IPS DF 6.9 (cell line): Measurements from ENCODE around the gene CTSF.

Experiments
- DNase-seq: peaks from one replicate; pipeline ENCODE4 v3.0.0-alpha.2; 2013; ENCODE audit warnings: low read depth, low spot score
- H3K27ac ChIP-seq: one replicate; pipeline ENCODE4 v1.5.1; 2013; ENCODE audit warnings: low read length, control low read depth
- H3K27me3 ChIP-seq: 2 replicates; pipeline ENCODE4 v1.6.1; 2013; ENCODE audit warnings: mild to moderate bottlenecking, low read length; ENCODE audit not compliant: control insufficient read depth, insufficient read depth
- H3K36me3 ChIP-seq: 2 replicates; pipeline ENCODE4 v1.6.1; 2013; ENCODE audit warnings: low read length; ENCODE audit not compliant: control insufficient read depth, insufficient read depth
- H3K4me1 ChIP-seq: 2 replicates; pipeline ENCODE4 v1.6.1; 2013; ENCODE audit warnings: low read length; ENCODE audit not compliant: control insufficient read depth, insufficient read depth
- H3K4me3 ChIP-seq: 2 replicates; pipeline ENCODE4 v1.5.1; 2013; ENCODE audit warnings: mild to moderate bottlenecking, low read length
- H3K9me3 ChIP-seq: 2 replicates; pipeline ENCODE4 v1.6.1; 2013; ENCODE audit warnings: low read length, inconsistent platforms; ENCODE audit not compliant: control insufficient read depth, insufficient read depth
- WGBS: extraction: QIAGEN DNeasy Blood & Tissue Kit; methylation state at CpG from one replicate; pipeline ENCODE4 v1.1.7; 2013; ENCODE audit warnings: mixed read lengths, missing lambda C conversion rate; ENCODE audit not compliant: insufficient read length, insufficient coverage; 5-methylcytosine and 5-hydroxymethylcytosine counted together

CTSF gene

GRCh38 chr11:66559142-66559865 lies 9.1 kb downstream of the CTSF start:
- no peaks in the 10 kb centered on the region for H3K9me3 ChIP-seq
- no peak overlapping the region for H3K27ac ChIP-seq
- no peak for DNase-seq
- no peak overlapping the region for H3K4me3 ChIP-seq
- WGBS = no CpG with 5 or more reads among the region's 50 CpGs
- H3K36me3 ChIP-seq = peaks cover 51% of the 10 kb centered on the region
- no peaks in the 10 kb centered on the region for H3K27me3 ChIP-seq
- H3K4me1 ChIP-seq = no peaks in the 10 kb centered on the region

GRCh38 chr11:66557733-66558326 lies 10.6 kb downstream of the CTSF start:
- no CpG with 5 or more reads among the region's 24 CpGs for WGBS
- DNase-seq = no peak
- Histone ChIP-seq H3K27me3 (no peaks in the 10 kb centered on the region), H3K27ac (no peak overlapping the region), H3K4me1 (no peaks in the 10 kb centered on the region), H3K4me3 (no peak overlapping the region), H3K36me3 (peaks cover 49% of the 10 kb centered on the region), H3K9me3 (no peaks in the 10 kb centered on the region)

GRCh38 chr11:66556086-66556485 lies 12.3 kb downstream of the CTSF start:
- H3K9me3 ChIP-seq = no peaks in the 10 kb centered on the region
- no CpG with 5 or more reads among the region's 7 CpGs for WGBS
- H3K4me3 ChIP-seq = no peak overlapping the region
- DNase-seq = no peak
- H3K27ac ChIP-seq = no peak overlapping the region
- H3K27me3 ChIP-seq = no peaks in the 10 kb centered on the region
- H3K4me1 ChIP-seq = no peaks in the 10 kb centered on the region
- peaks cover 32% of the 10 kb centered on the region for H3K36me3 ChIP-seq

GRCh38 chr11:66555416-66555815 lies 13.0 kb downstream of the CTSF start:
- H3K27ac ChIP-seq = no peak overlapping the region
- no peaks in the 10 kb centered on the region for H3K4me1 ChIP-seq
- no peak for DNase-seq
- WGBS = no CpG with 5 or more reads among the region's 3 CpGs
- no peaks in the 10 kb centered on the region for H3K9me3 ChIP-seq
- H3K4me3 ChIP-seq = no peak overlapping the region
- H3K27me3 ChIP-seq = no peaks in the 10 kb centered on the region
- peaks cover 28% of the 10 kb centered on the region for H3K36me3 ChIP-seq

GRCh38 chr11:66554602-66555001 lies 13.8 kb downstream of the CTSF start:
- WGBS = no CpG with 5 or more reads among the region's 5 CpGs
- H3K27ac ChIP-seq = no peak overlapping the region
- no peaks in the 10 kb centered on the region for H3K27me3 ChIP-seq
- no peak overlapping the region for H3K4me3 ChIP-seq
- no peak for DNase-seq
- H3K4me1 ChIP-seq = no peaks in the 10 kb centered on the region
- no peaks in the 10 kb centered on the region for H3K9me3 ChIP-seq
- peaks cover 26% of the 10 kb centered on the region for H3K36me3 ChIP-seq

- WGBS = no CpG with 5 or more reads among the region's 4 CpGs
- no peak for DNase-seq
- Histone ChIP-seq H3K4me3 (no peak overlapping the region), H3K27me3 (no peaks in the 10 kb centered on the region), H3K9me3 (no peaks in the 10 kb centered on the region), H3K27ac (no peak overlapping the region), H3K36me3 (peaks cover 7% of the 10 kb centered on the region), H3K4me1 (peaks cover 2% of the 10 kb centered on the region; the same call in 1 of the 2 replicates)
Measured at GRCh38 chr11:66550887-66551286, 17.5 kb downstream of the CTSF start.

GRCh38 chr11:66549696-66550095 lies 18.7 kb downstream of the CTSF start:
- no peaks in the 10 kb centered on the region for H3K9me3 ChIP-seq
- no peak for DNase-seq
- no peaks in the 10 kb centered on the region for H3K27me3 ChIP-seq
- H3K36me3 ChIP-seq = peaks cover 3% of the 10 kb centered on the region; the same call in 1 of the 2 replicates
- no CpG with 5 or more reads among the region's 3 CpGs for WGBS
- peaks cover 2% of the 10 kb centered on the region; the same call in 1 of the 2 replicates for H3K4me1 ChIP-seq
- H3K27ac ChIP-seq = no peak overlapping the region
- H3K4me3 ChIP-seq = no peak overlapping the region

- no CpG with 5 or more reads among the region's 16 CpGs for WGBS
- no peaks in the 10 kb centered on the region for H3K27me3 ChIP-seq
- no peaks in the 10 kb centered on the region for H3K36me3 ChIP-seq
- no peaks in the 10 kb centered on the region for H3K9me3 ChIP-seq
- peaks cover 2% of the 10 kb centered on the region; the same call in 1 of the 2 replicates for H3K4me1 ChIP-seq
- H3K4me3 ChIP-seq = no peak overlapping the region
- no peak overlapping the region for H3K27ac ChIP-seq
- DNase-seq = no peak
Measured at GRCh38 chr11:66548774-66549630, 19.4 kb downstream of the CTSF start.

- H3K36me3 ChIP-seq = no peaks in the 10 kb centered on the region
Measured at GRCh38 chr11:66548041-66548440, 20.4 kb downstream of the CTSF start.

GRCh38 chr11:66547662-66548009 lies 20.8 kb downstream of the CTSF start:
- no peak overlapping the region for H3K27ac ChIP-seq
- peaks cover 2% of the 10 kb centered on the region; the same call in 1 of the 2 replicates for H3K4me1 ChIP-seq
- DNase-seq = no peak
- H3K9me3 ChIP-seq = no peaks in the 10 kb centered on the region
- peak overlapping the region; percentile 82; the same call in 1 of the 2 replicates for H3K4me3 ChIP-seq
- WGBS = no CpG with 5 or more reads among the region's 5 CpGs
- no peaks in the 10 kb centered on the region for H3K36me3 ChIP-seq
- H3K27me3 ChIP-seq = no peaks in the 10 kb centered on the region

More at GRCh38 chr11:66548041-66548440, 20.4 kb downstream of the CTSF start:
- H3K4me1 ChIP-seq = peaks cover 2% of the 10 kb centered on the region; the same call in 1 of the 2 replicates
- no peaks in the 10 kb centered on the region for H3K27me3 ChIP-seq
- DNase-seq = no peak
- no peak overlapping the region for H3K27ac ChIP-seq
- peak overlapping the region; percentile 8; the same call in 1 of the 2 replicates for H3K4me3 ChIP-seq
- no CpG with 5 or more reads among the region's 11 CpGs for WGBS
- no peaks in the 10 kb centered on the region for H3K9me3 ChIP-seq
